SJSA1 (cell line): ENCODE measurements around the gene GRAP2. TPM values are rescaled to one million over a fixed set of nuclear protein-coding genes. Genes with fewer than 3 reads are reported as not detected.

ENCODE experiments used
- DNase-seq, 2 experiments: peaks; one replicate each; pipeline ENCODE4 v3.0.0-alpha.2; 2015 to 2020; ENCODE audit warnings: low spot score in 2 of 2, low read depth in 1 of 2
- H3K27ac ChIP-seq: fragments of 250-450 bp; sonication (Bioruptor Pico); 2 replicates; pipeline ENCODE4 v1.5.1; 2020; ENCODE audit warnings: mild to moderate bottlenecking, moderate library complexity
- H3K27me3 ChIP-seq: fragments of 250-450 bp; sonication (Bioruptor Pico); replicated peaks from 2 replicates; pipeline ENCODE4 v1.5.1; 2020; ENCODE audit warnings: mild to moderate bottlenecking, moderate library complexity
- H3K36me3 ChIP-seq: fragments of 250-450 bp; sonication (Bioruptor Pico); 2 replicates; pipeline ENCODE4 v1.5.1; 2020; ENCODE audit warnings: mild to moderate bottlenecking
- H3K4me1 ChIP-seq: fragments of 250-450 bp; sonication (Bioruptor Pico); replicated peaks from 2 replicates; pipeline ENCODE4 v1.6.1; 2021; ENCODE audit warnings: mild to moderate bottlenecking
- H3K4me3 ChIP-seq: fragments of 250-450 bp; sonication (Bioruptor Pico); 2 replicates; pipeline ENCODE4 v1.5.1; 2020; ENCODE audit warnings: mild to moderate bottlenecking
- H3K9me3 ChIP-seq: fragments of 250-450 bp; sonication (Bioruptor Pico); replicated peaks from 2 replicates; pipeline ENCODE4 v1.5.1; 2020; ENCODE audit warnings: mild to moderate bottlenecking
- total RNA-seq: library from RNA; depleted of rRNA; stranded (reverse); fragments of >200 nt; shearing (Covaris generic); gene quantifications from 2 replicates; pipeline ENCODE4 v1.2.3, GENCODE V29; 2014

GRAP2 gene
- total RNA-seq, 1 experiment from 2014 or later = 0.61 TPM

GRCh38 chr22:39997421-39997820, 96.5 kb downstream of the GRAP2 start:
- H3K9me3 ChIP-seq = no peaks in the 10 kb centered on the region
- no peak for DNase-seq
- no peak overlapping the region for H3K4me3 ChIP-seq
- H3K27me3 ChIP-seq = no peaks in the 10 kb centered on the region
- H3K4me1 ChIP-seq = no peaks in the 10 kb centered on the region
- no peak overlapping the region for H3K27ac ChIP-seq
- no peaks in the 10 kb centered on the region for H3K36me3 ChIP-seq

GRCh38 chr22:39997939-39998726, 97.2 kb downstream of the GRAP2 start:
- no peaks in the 10 kb centered on the region for H3K27me3 ChIP-seq
- no peaks in the 10 kb centered on the region for H3K36me3 ChIP-seq
- H3K9me3 ChIP-seq = no peaks in the 10 kb centered on the region
- DNase-seq = peak in 1 of 2 experiments; percentile 10
- H3K4me3 ChIP-seq = no peak overlapping the region
- no peak overlapping the region for H3K27ac ChIP-seq
- H3K4me1 ChIP-seq = no peaks in the 10 kb centered on the region

- Histone ChIP-seq H3K27ac (no peak overlapping the region), H3K9me3 (no peaks in the 10 kb centered on the region), H3K36me3 (no peaks in the 10 kb centered on the region), H3K4me3 (no peak overlapping the region), H3K27me3 (no peaks in the 10 kb centered on the region), H3K4me1 (no peaks in the 10 kb centered on the region)
- no peak for DNase-seq
Measured at GRCh38 chr22:39999144-39999757, 98.4 kb downstream of the GRAP2 start.

- H3K27me3 ChIP-seq = no peaks in the 10 kb centered on the region
- no peak overlapping the region for H3K4me3 ChIP-seq
- no peaks in the 10 kb centered on the region for H3K9me3 ChIP-seq
Measured at GRCh38 chr22:40000171-40000570, 99.3 kb downstream of the GRAP2 start.

GRCh38 chr22:40001106-40001505, 100.2 kb downstream of the GRAP2 start:
- Histone ChIP-seq H3K9me3 (no peaks in the 10 kb centered on the region), H3K27me3 (no peaks in the 10 kb centered on the region), H3K36me3 (no peaks in the 10 kb centered on the region), H3K4me1 (no peaks in the 10 kb centered on the region), H3K27ac (no peak overlapping the region), H3K4me3 (no peak overlapping the region)
- no peak for DNase-seq

More at GRCh38 chr22:40000171-40000570, 99.3 kb downstream of the GRAP2 start:
- Histone ChIP-seq H3K4me1 (no peaks in the 10 kb centered on the region), H3K27ac (no peak overlapping the region), H3K36me3 (no peaks in the 10 kb centered on the region)
- no peak for DNase-seq

- H3K4me1 ChIP-seq = no peaks in the 10 kb centered on the region
- no peak overlapping the region for H3K4me3 ChIP-seq
- no peak overlapping the region for H3K27ac ChIP-seq
- H3K27me3 ChIP-seq = no peaks in the 10 kb centered on the region
- no peaks in the 10 kb centered on the region for H3K9me3 ChIP-seq
- no peak for DNase-seq
- no peaks in the 10 kb centered on the region for H3K36me3 ChIP-seq
Measured at GRCh38 chr22:40001800-40002577, 101.1 kb downstream of the GRAP2 start.

- no peak overlapping the region for H3K4me3 ChIP-seq
- H3K36me3 ChIP-seq = no peaks in the 10 kb centered on the region
- no peak overlapping the region for H3K27ac ChIP-seq
- no peaks in the 10 kb centered on the region for H3K27me3 ChIP-seq
- no peaks in the 10 kb centered on the region for H3K4me1 ChIP-seq
- DNase-seq = no peak
- H3K9me3 ChIP-seq = no peaks in the 10 kb centered on the region
Measured at GRCh38 chr22:40002935-40003715, 102.2 kb downstream of the GRAP2 start.

- Histone ChIP-seq H3K4me1 (no peaks in the 10 kb centered on the region), H3K27me3 (no peaks in the 10 kb centered on the region), H3K9me3 (no peaks in the 10 kb centered on the region), H3K27ac (no peak overlapping the region), H3K36me3 (no peaks in the 10 kb centered on the region), H3K4me3 (no peak overlapping the region)
- no peak for DNase-seq
Measured at GRCh38 chr22:40004836-40005235, 104.0 kb downstream of the GRAP2 start.

GRCh38 chr22:40006641-40007040, 105.8 kb downstream of the GRAP2 start:
- Histone ChIP-seq H3K4me3 (no peak overlapping the region), H3K36me3 (no peaks in the 10 kb centered on the region), H3K9me3 (no peaks in the 10 kb centered on the region), H3K27me3 (no peaks in the 10 kb centered on the region), H3K27ac (no peak overlapping the region), H3K4me1 (no peaks in the 10 kb centered on the region)
- DNase-seq = no peak

- Histone ChIP-seq H3K27me3 (no peaks in the 10 kb centered on the region), H3K9me3 (no peaks in the 10 kb centered on the region), H3K4me1 (no peaks in the 10 kb centered on the region), H3K36me3 (no peaks in the 10 kb centered on the region), H3K4me3 (no peak overlapping the region), H3K27ac (no peak overlapping the region)
- no peak for DNase-seq
Measured at GRCh38 chr22:40007853-40008710, 107.2 kb downstream of the GRAP2 start.

GRCh38 chr22:40008726-40009291, 107.9 kb downstream of the GRAP2 start:
- Histone ChIP-seq H3K9me3 (no peaks in the 10 kb centered on the region), H3K36me3 (no peaks in the 10 kb centered on the region), H3K4me3 (no peak overlapping the region), H3K4me1 (no peaks in the 10 kb centered on the region), H3K27me3 (no peaks in the 10 kb centered on the region), H3K27ac (no peak overlapping the region)
- DNase-seq = no peak

- Histone ChIP-seq H3K36me3 (no peaks in the 10 kb centered on the region), H3K27ac (no peak overlapping the region), H3K9me3 (no peaks in the 10 kb centered on the region), H3K27me3 (no peaks in the 10 kb centered on the region), H3K4me1 (no peaks in the 10 kb centered on the region), H3K4me3 (no peak overlapping the region)
- no peak for DNase-seq
Measured at GRCh38 chr22:40009292-40009774, 108.4 kb downstream of the GRAP2 start.
